COR-L47 (cell line): ENCODE results near the gene ZNF469.

Experiments
- DNase-seq: peaks from one replicate; lab custom pipeline; 2025; lab: John Stamatoyannopoulos, UW

ZNF469 gene

DNA sequence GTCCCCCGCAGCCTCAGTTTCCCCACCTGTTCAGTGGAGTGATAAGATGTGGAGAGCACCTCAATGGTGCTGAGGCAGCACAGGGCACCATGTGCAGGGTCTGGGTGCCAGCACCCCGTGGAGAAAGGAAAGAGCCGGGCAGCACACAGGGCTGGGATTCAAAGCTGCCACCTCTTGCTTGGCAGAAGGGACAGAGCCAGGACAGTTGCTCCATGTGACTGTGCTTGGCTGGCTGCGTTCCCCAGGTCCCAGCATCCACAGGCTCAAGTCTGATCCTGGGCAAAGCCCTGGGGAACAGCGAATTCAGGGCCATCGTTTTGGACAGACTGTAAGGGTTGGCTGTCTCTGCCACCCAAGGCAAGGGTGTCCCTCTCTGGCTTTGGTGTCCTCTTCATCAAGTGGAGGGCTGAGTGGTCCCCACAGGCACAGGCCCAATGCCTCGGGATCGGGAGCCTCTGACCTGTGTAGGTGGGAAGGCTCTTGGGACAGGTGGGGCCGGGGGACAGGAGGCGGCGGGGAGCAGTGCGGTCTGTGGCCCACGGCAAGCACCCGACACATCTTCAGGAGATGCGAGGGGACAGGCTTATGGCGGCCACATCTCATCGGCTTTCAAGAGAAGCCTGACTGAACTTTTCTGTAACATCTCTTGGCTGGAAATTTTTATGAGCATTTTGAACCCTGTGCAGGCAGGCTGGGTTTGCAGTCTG lies 8.5 kb downstream of the ZNF469 start:
- DNase-seq = no peak

- no peak for DNase-seq
Measured at GRCh38 chr16:88392111-88392510, 9.4 kb downstream of the ZNF469 start.

DNA sequence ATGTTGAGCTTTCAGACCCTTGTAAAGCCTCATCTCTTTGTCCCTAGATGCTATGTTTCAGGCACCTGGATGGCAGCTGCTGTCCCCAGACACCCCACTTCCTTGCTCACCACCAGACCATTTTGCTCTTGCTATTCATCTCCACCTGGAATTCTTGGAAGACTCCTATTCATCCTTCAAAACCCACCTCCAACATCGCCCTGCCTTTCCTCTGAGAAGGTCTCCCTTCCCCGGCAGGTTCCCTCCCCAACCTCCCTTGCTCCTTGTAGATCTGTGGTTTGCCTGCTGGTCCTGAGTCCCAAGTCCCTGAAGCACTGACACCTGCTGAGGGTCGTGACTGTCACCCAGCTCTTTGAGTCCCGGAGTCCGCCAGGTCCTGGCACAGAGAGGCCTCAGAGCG lies 9.9 kb downstream of the ZNF469 start:
- no peak for DNase-seq

GRCh38 chr16:88393034-88393433 lies 10.3 kb downstream of the ZNF469 start:
- DNase-seq = no peak

GRCh38 chr16:88393571-88393970 lies 10.8 kb downstream of the ZNF469 start:
- no peak for DNase-seq

GRCh38 chr16:88394426-88394825 lies 11.7 kb downstream of the ZNF469 start:
- no peak for DNase-seq

DNA sequence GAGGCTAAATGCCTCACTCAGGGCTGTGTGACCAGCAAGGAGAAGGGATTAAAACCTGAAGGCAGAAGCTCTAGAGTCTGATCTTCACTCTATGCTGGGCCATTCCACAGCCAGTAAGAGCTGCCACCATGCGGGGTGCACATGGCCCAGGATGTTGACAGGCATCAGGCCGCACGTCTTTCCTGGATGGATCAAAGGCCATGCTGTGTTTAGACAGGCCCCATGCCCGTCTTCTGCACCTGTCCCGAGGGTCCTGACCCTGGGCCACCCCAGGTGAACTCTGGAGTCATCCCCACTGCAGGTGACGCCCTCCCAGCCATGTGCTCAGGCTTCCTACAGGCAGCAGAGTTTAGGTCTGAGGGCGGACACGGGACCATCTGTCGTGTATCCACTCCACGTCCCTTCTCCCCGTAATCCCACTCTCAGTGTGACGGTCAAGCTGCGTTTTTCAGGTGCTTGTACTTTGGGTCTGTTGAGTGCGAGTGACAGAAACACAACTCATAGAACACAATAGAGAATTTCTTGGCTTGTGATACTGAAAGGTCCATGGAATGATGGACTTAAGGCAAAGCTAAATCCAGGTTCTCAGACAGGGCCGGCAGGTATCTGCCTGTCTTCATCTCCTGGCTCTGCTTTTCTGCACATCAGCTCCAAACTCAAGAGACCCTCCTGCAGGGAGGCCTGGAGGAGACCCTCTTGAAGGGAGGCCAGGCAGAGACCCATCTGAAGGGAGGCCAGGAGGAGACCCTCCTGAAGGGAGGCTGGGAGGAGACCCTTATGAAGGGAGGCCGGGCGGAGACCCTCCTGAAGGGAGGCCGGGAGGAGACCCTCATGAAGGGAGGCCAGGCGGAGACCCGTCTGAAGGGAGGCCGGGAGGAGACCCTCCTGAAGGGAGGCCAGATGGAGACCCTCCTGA lies 13.2 kb downstream of the ZNF469 start:
- DNase-seq = no peak

- DNase-seq = no peak
Measured at GRCh38 chr16:88398170-88398873, 15.6 kb downstream of the ZNF469 start.

DNA sequence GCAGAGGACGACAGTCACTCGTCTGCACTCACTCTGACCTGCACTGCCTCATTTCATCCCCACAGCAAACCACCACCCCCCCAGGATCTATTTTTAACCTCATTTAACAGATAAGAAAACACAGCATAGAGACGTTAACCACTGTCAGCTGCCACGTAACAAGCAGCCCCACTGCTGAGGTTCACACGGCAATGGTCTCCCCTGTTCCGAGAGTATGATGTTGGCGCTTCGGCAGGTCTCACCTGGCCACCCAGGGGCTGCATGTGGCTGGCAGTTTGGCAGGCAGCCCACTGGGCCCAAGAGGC lies 16.1 kb downstream of the ZNF469 start:
- DNase-seq = no peak

DNA sequence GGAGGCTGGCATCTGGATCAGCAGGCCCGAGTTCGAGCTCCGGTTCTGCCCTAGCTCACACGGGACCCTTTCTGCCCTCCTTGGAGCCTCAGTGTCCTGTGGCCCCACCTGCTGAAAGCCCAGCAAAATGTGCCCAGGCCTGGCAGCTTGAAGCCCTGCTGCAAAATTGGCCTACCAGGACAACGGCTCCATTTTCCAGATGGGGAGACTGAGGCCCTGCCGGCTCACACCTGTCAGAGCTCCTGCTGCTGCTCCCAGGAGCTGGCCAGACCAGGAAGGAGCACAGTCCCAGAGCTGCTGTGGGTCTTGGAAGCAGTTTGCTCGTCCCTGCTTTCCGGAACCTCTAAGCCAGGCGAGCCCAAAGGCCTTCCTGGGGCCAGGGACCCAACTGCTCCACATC lies 17.4 kb downstream of the ZNF469 start:
- no peak for DNase-seq

GRCh38 chr16:88401604-88402246 lies 19.0 kb downstream of the ZNF469 start:
- no peak for DNase-seq

DNA sequence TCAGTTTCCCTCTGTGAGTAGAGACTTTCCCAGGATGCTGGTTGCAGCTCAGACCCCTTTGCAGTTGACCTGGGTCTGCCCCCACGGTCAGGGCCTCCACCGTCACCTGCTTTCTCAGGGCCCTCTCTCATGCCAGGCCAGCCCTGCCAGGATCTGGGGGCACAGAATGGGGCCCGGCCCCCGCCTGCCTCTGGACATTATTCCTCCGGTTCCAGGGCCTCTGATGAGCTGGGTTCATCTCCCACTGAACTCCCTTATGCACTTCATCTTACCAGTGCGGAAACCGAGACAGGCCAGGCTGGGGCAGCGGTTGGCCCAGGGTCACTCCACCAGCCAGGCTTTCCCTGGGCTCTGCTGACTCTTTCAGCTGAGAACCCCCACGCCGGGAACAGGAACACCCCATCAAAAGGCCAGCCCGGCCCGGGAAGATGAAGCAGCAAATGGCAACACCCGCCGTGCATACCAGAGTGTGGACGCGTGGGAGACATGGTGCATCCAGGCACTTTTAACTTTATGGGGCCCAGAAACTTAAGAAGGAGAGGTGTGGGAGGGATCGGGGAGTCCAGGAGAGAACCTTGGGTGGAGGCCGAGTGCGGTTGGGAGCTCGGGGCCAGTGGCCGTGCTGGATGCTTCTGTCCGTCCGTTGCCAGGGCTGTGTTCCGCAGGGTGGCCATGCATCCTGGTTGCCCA lies 19.9 kb downstream of the ZNF469 start:
- DNase-seq = no peak

DNA sequence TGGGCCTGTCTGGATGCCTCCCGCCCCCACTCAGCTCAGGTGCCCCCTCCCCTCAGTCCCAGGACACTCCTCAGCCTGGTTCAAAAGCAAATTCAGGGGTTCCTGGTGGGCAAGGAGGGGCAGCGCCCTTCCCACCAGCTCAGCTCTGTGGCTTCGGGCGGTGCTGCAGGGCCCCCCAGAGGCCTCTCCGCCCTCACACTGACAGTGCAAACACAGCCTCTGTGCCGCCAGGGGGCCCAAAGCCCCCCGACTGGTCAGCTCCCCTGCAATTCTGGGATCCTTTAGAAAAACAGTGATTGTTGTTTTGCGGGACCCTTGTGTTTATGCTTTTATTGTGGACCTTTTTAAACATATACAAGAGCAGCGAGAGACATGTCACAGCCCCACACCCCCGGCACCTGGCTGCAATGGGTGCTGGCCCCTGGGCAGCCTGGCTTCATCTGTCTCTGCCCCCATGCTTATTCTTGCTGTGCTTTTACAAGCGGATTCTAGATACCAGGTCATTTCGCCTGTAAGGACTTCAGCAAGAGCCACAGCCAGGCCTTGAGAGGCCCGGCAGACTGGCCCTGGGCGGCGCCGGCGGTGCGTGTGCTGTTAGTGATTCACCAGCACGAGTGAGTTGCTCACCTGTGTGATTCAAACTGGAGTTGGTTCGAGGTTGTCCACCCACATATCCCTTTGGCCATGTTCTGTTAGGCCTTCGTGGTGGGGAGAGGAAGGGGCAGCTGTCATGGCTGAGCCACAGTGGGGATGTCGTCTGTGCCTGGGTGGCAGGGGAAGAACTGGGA lies 21.2 kb downstream of the ZNF469 start:
- DNase-seq = no peak

DNA sequence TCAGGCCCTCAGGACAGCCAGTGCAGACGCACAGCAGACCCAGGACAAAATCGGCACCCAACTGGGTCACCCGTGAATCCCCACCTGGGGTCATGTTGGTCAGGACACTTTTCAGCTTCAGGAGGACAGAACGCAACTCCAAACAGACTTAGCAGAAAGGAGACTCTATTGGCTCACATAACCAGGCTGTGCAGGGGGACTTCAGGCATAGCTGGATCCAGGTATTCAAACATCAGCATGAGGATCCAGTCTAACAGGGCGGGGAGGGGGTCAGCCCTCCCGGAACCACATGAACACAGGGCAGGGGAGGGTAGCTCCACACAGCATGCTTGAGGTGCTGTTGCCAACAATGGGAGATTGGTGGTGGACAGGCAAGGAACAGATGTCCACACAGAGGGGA lies 22.0 kb downstream of the ZNF469 start:
- DNase-seq = no peak

DNA sequence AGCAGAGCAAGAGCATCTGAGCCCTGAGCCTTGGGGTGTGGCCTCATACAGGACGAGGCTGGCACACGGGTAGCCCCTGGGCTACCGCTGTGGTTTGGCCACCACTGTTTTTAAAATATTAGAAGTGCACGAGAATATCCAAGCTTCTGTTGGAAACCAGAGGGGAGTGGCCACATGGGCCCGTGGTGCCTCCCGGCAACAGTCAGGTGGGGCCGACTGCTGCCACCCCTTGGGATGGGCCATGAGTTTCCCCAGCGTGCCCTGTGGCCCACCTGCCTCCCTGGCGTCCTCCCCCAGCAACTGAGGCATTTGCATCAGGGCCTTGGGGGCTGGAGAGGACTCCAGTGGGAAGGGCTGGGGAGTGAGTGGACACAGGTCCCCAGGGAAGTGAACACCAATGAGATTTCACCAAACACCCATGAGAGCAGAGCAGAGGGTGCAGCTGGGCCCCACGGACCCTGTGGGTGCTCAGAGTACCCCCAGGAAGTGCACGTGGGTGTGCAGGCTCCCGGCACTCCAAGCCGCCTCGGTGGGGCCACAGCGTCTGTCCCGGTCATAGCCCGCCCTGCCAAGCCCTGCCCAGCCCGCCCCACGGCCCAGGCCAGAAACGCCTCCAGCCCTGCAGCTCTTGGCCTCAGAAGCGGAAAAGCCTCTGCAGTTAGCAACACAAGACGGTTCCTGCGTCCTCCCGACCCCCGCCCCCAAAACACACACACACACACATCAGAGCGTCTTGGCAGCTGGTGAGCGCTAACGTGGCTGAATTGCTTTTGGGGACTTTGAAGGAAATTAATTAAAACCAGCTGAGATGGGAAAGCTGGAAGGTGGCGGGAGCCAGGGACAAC lies 22.7 kb downstream of the ZNF469 start:
- no peak for DNase-seq

- DNase-seq = no peak
Measured at GRCh38 chr16:88406096-88407041, 23.6 kb downstream of the ZNF469 start.

GRCh38 chr16:88407042-88407420 lies 24.3 kb downstream of the ZNF469 start:
- DNase-seq = no peak

DNA sequence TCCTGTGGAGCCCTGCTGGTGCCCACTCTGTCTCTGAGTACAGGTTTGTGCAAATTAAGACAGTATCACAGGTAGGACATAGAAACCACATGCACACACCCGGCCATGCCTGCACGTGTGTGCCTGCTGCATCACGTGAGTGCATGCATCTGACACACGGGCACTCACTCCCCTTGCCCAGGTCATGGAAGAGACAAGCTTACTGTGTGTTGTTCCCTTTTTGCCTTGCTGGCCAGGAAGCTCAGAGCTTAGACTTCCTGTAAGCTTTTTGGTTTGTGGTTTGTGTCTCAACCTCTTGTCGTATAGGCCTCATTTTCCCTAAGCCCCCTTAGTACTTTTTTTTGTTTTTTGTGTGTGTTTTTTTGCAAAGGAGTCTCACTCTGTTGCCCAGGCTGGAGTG lies 25.0 kb downstream of the ZNF469 start:
- DNase-seq = no peak

- DNase-seq = no peak
Measured at GRCh38 chr16:88408561-88409142, 25.9 kb downstream of the ZNF469 start.
